PC-9 (cell line): Measurements from ENCODE around the gene NFIX.

ENCODE experiments used
- EZH2 ChIP-seq: fragments of 200-600 bp; sonication (generic); IDR thresholded peaks from 2 replicates; pipeline ENCODE4 v1.8.0; 2017; ENCODE audit warnings: antibody characterized with exemption, low read depth
- TF ChIP-seq, protein P1 (sequence below): fragments of 200-600 bp; sonication (generic); conservative IDR thresholded peaks from 2 replicates; pipeline ENCODE4 v1.6.1; 2017; ENCODE audit warnings: mixed run types, antibody characterized with exemption, mild to moderate bottlenecking, moderate library complexity

DNA sequence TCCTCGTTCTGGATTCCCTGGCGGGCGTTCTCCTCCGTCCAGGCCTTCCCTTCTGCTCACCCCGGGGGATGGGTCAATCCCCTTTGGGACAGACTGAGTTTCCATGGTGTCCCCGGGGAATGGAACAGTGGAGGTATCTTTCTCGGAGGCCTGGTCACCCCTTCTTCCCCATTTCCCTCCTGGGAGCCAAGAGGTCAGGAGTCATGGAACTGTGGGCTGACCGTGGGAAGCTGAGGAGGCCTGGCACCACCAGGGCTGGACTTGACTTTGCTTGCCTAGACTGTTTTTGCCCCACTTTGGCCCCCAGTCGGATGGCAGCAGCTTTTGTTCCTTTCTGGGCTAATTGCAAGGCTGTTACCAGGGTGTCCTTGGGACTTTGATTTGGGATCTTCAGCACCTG is 124.8 kb downstream of the NFIX start:
- TF ChIP-seq, protein P1, sequence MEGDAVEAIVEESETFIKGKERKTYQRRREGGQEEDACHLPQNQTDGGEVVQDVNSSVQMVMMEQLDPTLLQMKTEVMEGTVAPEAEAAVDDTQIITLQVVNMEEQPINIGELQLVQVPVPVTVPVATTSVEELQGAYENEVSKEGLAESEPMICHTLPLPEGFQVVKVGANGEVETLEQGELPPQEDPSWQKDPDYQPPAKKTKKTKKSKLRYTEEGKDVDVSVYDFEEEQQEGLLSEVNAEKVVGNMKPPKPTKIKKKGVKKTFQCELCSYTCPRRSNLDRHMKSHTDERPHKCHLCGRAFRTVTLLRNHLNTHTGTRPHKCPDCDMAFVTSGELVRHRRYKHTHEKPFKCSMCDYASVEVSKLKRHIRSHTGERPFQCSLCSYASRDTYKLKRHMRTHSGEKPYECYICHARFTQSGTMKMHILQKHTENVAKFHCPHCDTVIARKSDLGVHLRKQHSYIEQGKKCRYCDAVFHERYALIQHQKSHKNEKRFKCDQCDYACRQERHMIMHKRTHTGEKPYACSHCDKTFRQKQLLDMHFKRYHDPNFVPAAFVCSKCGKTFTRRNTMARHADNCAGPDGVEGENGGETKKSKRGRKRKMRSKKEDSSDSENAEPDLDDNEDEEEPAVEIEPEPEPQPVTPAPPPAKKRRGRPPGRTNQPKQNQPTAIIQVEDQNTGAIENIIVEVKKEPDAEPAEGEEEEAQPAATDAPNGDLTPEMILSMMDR: no peak
- no peak for TF ChIP-seq EZH2
